Body of pancreas (tissue), 4 donors: ENCODE measurements around the gene POU2F2.

Experiments used
- POLR2A ChIP-seq, 3 donors: fragments of 450-650 bp; IDR thresholded peaks; one replicate each; pipeline ENCODE4 v1.6.1; 2016; ENCODE audit warnings: antibody characterized with exemption in 3 of 3, mild to moderate bottlenecking in 2 of 3
- TF ChIP-seq, protein P1 (sequence below), 7 experiments: fragments of 450-650 bp in 4 of 7; fragments of 200-600 bp in 3 of 7; sonication (generic) in 3 of 7; IDR thresholded peaks; one replicate each; pipeline ENCODE4 v1.5.1; 2016 to 2019; ENCODE audit warnings: antibody characterized with exemption in 7 of 7

DNA sequence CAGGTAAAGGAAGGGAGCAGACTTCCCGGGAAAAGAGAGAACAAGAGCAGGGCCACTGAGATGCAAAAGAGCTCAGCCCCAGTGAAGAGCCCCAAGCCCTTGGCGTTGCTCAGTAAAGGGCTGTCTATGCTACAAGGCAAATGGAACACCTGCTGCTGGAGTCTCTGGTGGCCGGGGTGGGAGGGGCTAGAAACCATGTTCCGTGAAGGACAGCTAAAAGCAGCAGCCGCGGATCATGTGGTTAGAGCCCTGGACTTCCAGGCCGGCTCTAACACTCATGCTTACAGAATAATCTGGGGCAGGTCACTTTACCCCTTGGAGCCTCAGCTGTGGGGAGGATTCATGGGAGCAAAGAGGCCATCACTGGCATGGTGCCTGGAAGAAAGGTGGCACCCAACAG is 17.8 kb downstream of the POU2F2 start:
- TF ChIP-seq, protein P1, sequence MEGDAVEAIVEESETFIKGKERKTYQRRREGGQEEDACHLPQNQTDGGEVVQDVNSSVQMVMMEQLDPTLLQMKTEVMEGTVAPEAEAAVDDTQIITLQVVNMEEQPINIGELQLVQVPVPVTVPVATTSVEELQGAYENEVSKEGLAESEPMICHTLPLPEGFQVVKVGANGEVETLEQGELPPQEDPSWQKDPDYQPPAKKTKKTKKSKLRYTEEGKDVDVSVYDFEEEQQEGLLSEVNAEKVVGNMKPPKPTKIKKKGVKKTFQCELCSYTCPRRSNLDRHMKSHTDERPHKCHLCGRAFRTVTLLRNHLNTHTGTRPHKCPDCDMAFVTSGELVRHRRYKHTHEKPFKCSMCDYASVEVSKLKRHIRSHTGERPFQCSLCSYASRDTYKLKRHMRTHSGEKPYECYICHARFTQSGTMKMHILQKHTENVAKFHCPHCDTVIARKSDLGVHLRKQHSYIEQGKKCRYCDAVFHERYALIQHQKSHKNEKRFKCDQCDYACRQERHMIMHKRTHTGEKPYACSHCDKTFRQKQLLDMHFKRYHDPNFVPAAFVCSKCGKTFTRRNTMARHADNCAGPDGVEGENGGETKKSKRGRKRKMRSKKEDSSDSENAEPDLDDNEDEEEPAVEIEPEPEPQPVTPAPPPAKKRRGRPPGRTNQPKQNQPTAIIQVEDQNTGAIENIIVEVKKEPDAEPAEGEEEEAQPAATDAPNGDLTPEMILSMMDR (IDR thresholded peaks at IDR 0.05): no peak
- TF ChIP-seq POLR2A (IDR thresholded peaks at IDR 0.05): no peak
